H1 (cell line): Measurements from ENCODE around the gene NUMB. TPM values are rescaled to one million over a fixed set of nuclear protein-coding genes. Genes with fewer than 3 reads are reported as not detected.

Source experiments
- CTCF ChIA-PET: fragments of 300-600 bp; sonication (Branson Sonifier 250); formaldehyde crosslinking; loops from one replicate; lab custom pipeline; 2021; ENCODE audit not compliant: partially characterized antibody; lab: Charles Lee
- POLR2A ChIA-PET: fragments of 300-600 bp; sonication (Branson Sonifier 250); formaldehyde crosslinking; loops from one replicate; lab custom pipeline; 2021; ENCODE audit warnings: inconsistent platforms; ENCODE audit not compliant: partially characterized antibody; lab: Charles Lee
- DNase-seq, 2 experiments: peaks; one replicate each; pipeline versions ENCODE4 v3.0.0 to v3.0.0-alpha.2; 2010 to 2022; ENCODE audit warnings: low spot score in 2 of 2, low read depth in 1 of 2, mixed read lengths in 1 of 2
- FAIRE-seq: peaks from 2 replicates; lab custom pipeline; 2011; peaks lifted over from hg19 to GRCh38; lab: Jason Lieb, UNC
- H2AFZ ChIP-seq: 2 replicates; pipeline ENCODE4 v1.8.1; 2012; ENCODE audit warnings: low read length, inconsistent platforms
- H2AK5ac ChIP-seq: 2 replicates; pipeline ENCODE4 v1.6.1; 2013; ENCODE audit warnings: low read depth, low read length
- H2BK120ac ChIP-seq: replicated peaks from 2 replicates; pipeline ENCODE3; 2013; ENCODE audit warnings: low read depth, low read length, inconsistent platforms
- H2BK12ac ChIP-seq: 2 replicates; pipeline ENCODE4 v1.6.1; 2013; ENCODE audit warnings: low read depth, low read length
- H2BK15ac ChIP-seq: 2 replicates; pipeline ENCODE4 v1.6.1; 2013; ENCODE audit warnings: low read length
- H2BK20ac ChIP-seq: 2 replicates; pipeline ENCODE4 v1.6.1; 2013; ENCODE audit warnings: low read length
- H2BK5ac ChIP-seq: 2 replicates; pipeline ENCODE4 v1.6.1; 2013; ENCODE audit warnings: low read depth, low read length
- H3K14ac ChIP-seq: 2 replicates; pipeline ENCODE4 v1.6.1; 2013; ENCODE audit warnings: inconsistent platforms; ENCODE audit not compliant: insufficient read length
- H3K18ac ChIP-seq: 2 replicates; pipeline ENCODE4 v1.6.1; 2013; ENCODE audit warnings: low read length; ENCODE audit errors: extremely low read depth
- H3K23ac ChIP-seq: 2 replicates; pipeline ENCODE4 v1.6.1; 2013; ENCODE audit warnings: inconsistent platforms; ENCODE audit not compliant: insufficient read length
- H3K23me2 ChIP-seq: 2 replicates; pipeline ENCODE4 v1.6.1; 2013; ENCODE audit warnings: low read depth, low read length
- H3K27ac ChIP-seq: 2 replicates; pipeline ENCODE4 v1.6.1; 2011; ENCODE audit warnings: low read depth, low read length, inconsistent platforms
- H3K27me3 ChIP-seq, 4 experiments: replicated peaks in 1 of 4; 1 replicate in 1 of 4; 2 replicates in 3 of 4; pipeline versions ENCODE4 v1.6.1 to v1.8.1; 2011 to 2013; ENCODE audit warnings: low read length in 3 of 4, mild to moderate bottlenecking in 3 of 4, inconsistent platforms in 2 of 4, mixed read lengths in 2 of 4, moderate library complexity in 1 of 4; ENCODE audit not compliant: control insufficient read depth in 3 of 4, insufficient read depth in 3 of 4; ENCODE audit errors: extremely low read depth in 1 of 4
- H3K36me3 ChIP-seq, 4 experiments: 2 replicates each; pipeline versions ENCODE4 v1.6.1 to v1.8.1; 2011 to 2013; ENCODE audit warnings: mild to moderate bottlenecking in 4 of 4, low read length in 3 of 4, moderate library complexity in 2 of 4, control low read depth in 1 of 4, inconsistent platforms in 1 of 4; ENCODE audit not compliant: insufficient read depth in 4 of 4, control insufficient read depth in 2 of 4
- H3K4ac ChIP-seq: replicated peaks from 2 replicates; pipeline ENCODE3; 2013; ENCODE audit warnings: low read length, low read depth, mixed read lengths, inconsistent platforms; ENCODE audit not compliant: insufficient read length
- H3K4me1 ChIP-seq, 4 experiments: replicated peaks in 1 of 4; 1 replicate in 1 of 4; 2 replicates in 3 of 4; pipeline versions ENCODE4 v1.6.1 to v1.8.1; 2011 to 2013; ENCODE audit warnings: low read length in 3 of 4, inconsistent platforms in 2 of 4, mixed read lengths in 1 of 4; ENCODE audit not compliant: insufficient read depth in 4 of 4, control insufficient read depth in 3 of 4
- H3K4me2 ChIP-seq, 2 experiments: 2 replicates each; pipeline versions ENCODE4 v1.6.1 to v1.8.1; 2011 to 2013; ENCODE audit warnings: low read depth in 2 of 2, low read length in 2 of 2, control low read depth in 1 of 2, inconsistent platforms in 1 of 2, mild to moderate bottlenecking in 1 of 2; ENCODE audit not compliant: insufficient read depth in 1 of 2
- H3K4me3 ChIP-seq, 4 experiments: fragments of 200-600, 300-600 bp in 1 of 4; sonication (generic), shearing (Covaris generic), sonication (Bioruptor Twin) in 1 of 4; 2 replicates each; pipeline versions ENCODE4 v1.5.1 to v1.8.1; 2011 to 2016; ENCODE audit warnings: low read length in 4 of 4, low read depth in 3 of 4, control low read depth in 2 of 4, inconsistent platforms in 2 of 4, mild to moderate bottlenecking in 2 of 4, mixed read lengths in 1 of 4, moderate library complexity in 1 of 4; ENCODE audit not compliant: insufficient read depth in 2 of 4; ENCODE audit errors: extremely low read depth in 1 of 4
- H3K56ac ChIP-seq: replicated peaks from 2 replicates; pipeline ENCODE3; 2013; ENCODE audit warnings: low read depth, mild to moderate bottlenecking, mixed read lengths, low read length, inconsistent platforms; ENCODE audit not compliant: insufficient read length
- H3K79me1 ChIP-seq: 2 replicates; pipeline ENCODE4 v1.6.1; 2013; ENCODE audit warnings: low read depth, low read length, control low read depth
- H3K79me2 ChIP-seq, 2 experiments: 2 replicates each; pipeline versions ENCODE4 v1.6.1 to v1.8.1; 2012 to 2013; ENCODE audit warnings: low read length in 2 of 2, mild to moderate bottlenecking in 2 of 2, inconsistent platforms in 1 of 2; ENCODE audit not compliant: insufficient read depth in 2 of 2, control insufficient read depth in 1 of 2
- H3K9ac ChIP-seq, 4 experiments: replicated peaks in 1 of 4; 1 replicate in 1 of 4; 2 replicates in 3 of 4; pipeline versions ENCODE4 v1.6.1 to v1.8.1; 2011 to 2013; ENCODE audit warnings: low read depth in 3 of 4, low read length in 3 of 4, control low read depth in 2 of 4, mild to moderate bottlenecking in 2 of 4, moderate library complexity in 2 of 4, inconsistent platforms in 1 of 4; ENCODE audit errors: extremely low read depth in 1 of 4
- H3K9me3 ChIP-seq, 2 experiments: 2 replicates each; pipeline versions ENCODE4 v1.6.1 to v1.8.1; 2012 to 2013; ENCODE audit warnings: mild to moderate bottlenecking in 2 of 2, moderate library complexity in 2 of 2, control low read depth in 1 of 2, inconsistent platforms in 1 of 2, low read depth in 1 of 2, low read length in 1 of 2, mixed read lengths in 1 of 2; ENCODE audit not compliant: insufficient read depth in 2 of 2
- H4K20me1 ChIP-seq, 2 experiments: replicated peaks in 1 of 2; 2 replicates each; pipeline versions ENCODE3 to v1.8.1; 2011 to 2013; ENCODE audit warnings: inconsistent platforms in 2 of 2, low read length in 2 of 2, mild to moderate bottlenecking in 1 of 2; ENCODE audit not compliant: insufficient read depth in 2 of 2, control insufficient read depth in 1 of 2
- H4K5ac ChIP-seq: 2 replicates; pipeline ENCODE4 v1.6.1; 2013; ENCODE audit warnings: low read length, low read depth, mixed read lengths, inconsistent platforms; ENCODE audit not compliant: insufficient read length
- H4K8ac ChIP-seq: 2 replicates; pipeline ENCODE4 v1.8.0; 2013; ENCODE audit warnings: mild to moderate bottlenecking, moderate library complexity, low read length, inconsistent platforms; ENCODE audit not compliant: insufficient read depth; ENCODE audit errors: extremely low read depth
- H4K91ac ChIP-seq: replicated peaks from 2 replicates; pipeline ENCODE3; 2013; ENCODE audit warnings: low read length, mixed read lengths, inconsistent platforms; ENCODE audit not compliant: insufficient read length
- ASH2L ChIP-seq: fragments of 200-600, 300-600 bp; sonication (generic); IDR thresholded peaks from one replicate; pipeline ENCODE4 v1.7.1; 2017; ENCODE audit warnings: low read length
- BRCA1 ChIP-seq: IDR thresholded peaks from 2 replicates; pipeline ENCODE4 v1.6.1; 2012; ENCODE audit warnings: low read depth, low read length, improper control_type of control experiment
- FOSL1 ChIP-seq: IDR thresholded peaks from 2 replicates; pipeline ENCODE4 v1.6.1; 2011; ENCODE audit warnings: mild to moderate bottlenecking, low read depth, low read length, moderate library complexity; ENCODE audit not compliant: insufficient read depth
- GABPA ChIP-seq: IDR thresholded peaks from 2 replicates; pipeline ENCODE4 v1.6.1; 2011; ENCODE audit warnings: mild to moderate bottlenecking, low read length, moderate library complexity, borderline replicate concordance; ENCODE audit not compliant: insufficient read depth
- GTF2F1 ChIP-seq: IDR thresholded peaks from 2 replicates; pipeline ENCODE4 v1.6.1; 2012; ENCODE audit warnings: low read depth, low read length, improper control_type of control experiment, borderline replicate concordance
- JUN ChIP-seq: IDR thresholded peaks from 2 replicates; pipeline ENCODE4 v1.6.1; 2011; ENCODE audit warnings: low read depth, mild to moderate bottlenecking, improper control_type of control experiment, low read length
- KDM4A ChIP-seq: IDR thresholded peaks from one replicate; pipeline ENCODE4 v1.7.1; 2012; ENCODE audit warnings: low read depth, mild to moderate bottlenecking, moderate library complexity, low read length, inconsistent platforms; ENCODE audit not compliant: severe bottlenecking
- POLR2AphosphoS5 ChIP-seq: IDR thresholded peaks from 2 replicates; pipeline ENCODE4 v1.6.1; 2011; ENCODE audit warnings: low read depth, low read length
- RFX5 ChIP-seq: IDR thresholded peaks from 2 replicates; pipeline ENCODE4 v1.6.1; 2011; ENCODE audit warnings: low read depth, low read length, improper control_type of control experiment, borderline replicate concordance
- TBP ChIP-seq: IDR thresholded peaks from 2 replicates; pipeline ENCODE4 v1.6.1; 2011; ENCODE audit warnings: low read depth, low read length, improper control_type of control experiment
- WGBS, 2 experiments: shearing (Covaris generic) in 1 of 2; methylation state at CpG; one replicate each; pipeline versions ENCODE4 v1.1.6 to v1.1.7; 2013 to 2015; ENCODE audit warnings: low lambda C conversion rate in 2 of 2, mixed read lengths in 2 of 2, inconsistent platforms in 1 of 2, low coverage in 1 of 2, missing lambda C conversion rate in 1 of 2; ENCODE audit not compliant: insufficient replicate concordance in 2 of 2, insufficient coverage in 1 of 2, insufficient read length in 1 of 2; ENCODE audit errors: extremely low coverage in 1 of 2, missing lambda C conversion rate in 1 of 2; 5-methylcytosine and 5-hydroxymethylcytosine counted together
- polyA plus RNA-seq, 7 experiments: library from polyadenylated mRNA; depleted of rRNA in 3 of 7; stranded (reverse) in 5 of 7; unstranded in 2 of 7; fragments of >200 nt in 5 of 7; fragments of 200-250 nt in 2 of 7; gene quantifications; 1 replicate in 5 of 7; 2 replicates in 1 of 7; 4 replicates in 1 of 7; pipeline versions ENCODE4 v1.2.1 to v1.2.3, GENCODE V29; 2011 to 2013; ENCODE audit warnings: missing spikeins in 2 of 7, mixed read lengths in 2 of 7
- total RNA-seq: library from RNA; stranded (reverse); fragmentation: NEBNext Ultra II Directional; extraction: Animal tissue kit (Norgen Biotek cat#: 25700); gene quantifications from 2 replicates; pipeline ENCODE4 v1.2.1, GENCODE V29; 2021

Gene NUMB
- total and polyA plus RNA-seq, 2 of the 8 experiments (the other 6 are each of a cell fraction or from before 2014, with no cell fraction given) = 54.3 to 78.1 TPM

GRCh38 chr14:73325063-73325462 is 133.3 kb downstream of the NUMB start:
- Histone ChIP-seq H3K9me3 (no peaks in the 10 kb centered on the region), H2AFZ (no peak overlapping the region), H3K18ac (no peak overlapping the region), H2BK15ac (no peak overlapping the region), H2BK12ac (no peak overlapping the region), H3K56ac (no peak overlapping the region), H3K36me3 (peaks cover 0 to 8% (median 0%) of the 10 kb centered on the region in 4 experiments; a peak in 1 of 8 replicates), H3K14ac (no peak overlapping the region), H4K5ac (no peak overlapping the region), H3K79me1 (no peaks in the 10 kb centered on the region; the same call in 1 of the 2 replicates), H3K4me1 (peaks cover 0 to 4% (median 3%) of the 10 kb centered on the region in 4 experiments; a peak in 2 of 7 replicates), H3K27ac (no peak overlapping the region), H3K23me2 (no peaks in the 10 kb centered on the region), H3K23ac (no peak overlapping the region), H2AK5ac (no peak overlapping the region), H3K79me2 (no peaks in the 10 kb centered on the region), H2BK120ac (no peak overlapping the region), H3K4me3 (no peak overlapping the region), H3K4me2 (no peak overlapping the region), H3K27me3 (no peaks in the 10 kb centered on the region), H4K20me1 (no peaks in the 10 kb centered on the region), H4K91ac (no peak overlapping the region), H4K8ac (no peak overlapping the region), H2BK5ac (no peak overlapping the region), H2BK20ac (no peak overlapping the region), H3K9ac (no peak overlapping the region), H3K4ac (no peak overlapping the region)
- DNase-seq (no peak), FAIRE-seq (no peak)
- ChIA-PET POLR2A (no interaction called here), CTCF (interaction anchor here (1.1 to 1.3 kb wide), 2 partner anchors 8 to 9 kb away, joined by 3 to 4 read pairs; no protein-coding TSS in a partner anchor)
- 94% methylated on average over 1 of the region's 1 CpG; no CpG with 5 or more reads in 1 of the 2 experiments for WGBS, 2 experiments
- no peak for TF ChIP-seq JUN
- TF ChIP-seq POLR2AphosphoS5 = no peak
- no peak for TF ChIP-seq RFX5
- no peak for TF ChIP-seq ASH2L
- TF ChIP-seq GABPA = no peak
- TF ChIP-seq TBP = no peak
- no peak for TF ChIP-seq BRCA1
- no peak for TF ChIP-seq FOSL1
- no peak for TF ChIP-seq KDM4A
- TF ChIP-seq GTF2F1 = no peak
